SK-N-SH treated with all-trans-retinoic acid at 6 μM for 48 hours (cell line): ENCODE measurements around the gene SCLT1.

ENCODE experiments used
- ATAC-seq: fragments of 200-7000 bp; cut with Tn5 transposase; 3 replicates; pipeline ENCODE4 v1.9.1; 2020; ENCODE audit warnings: mild to moderate bottlenecking, moderate library complexity
- ARNTL ChIP-seq: fragments of 450-650 bp; formaldehyde crosslinking; IDR thresholded peaks from 2 replicates; pipeline ENCODE4 v1.5.0; 2020; ENCODE audit warnings: low read depth, mild to moderate bottlenecking, moderate library complexity, borderline replicate concordance
- BACH2 ChIP-seq: fragments of 250-450 bp; sonication (Bioruptor Pico); IDR thresholded peaks from 2 replicates; pipeline ENCODE4 v1.9.0; 2021; ENCODE audit warnings: mild to moderate bottlenecking, borderline replicate concordance
- CREB5 ChIP-seq: fragments of 250-450 bp; sonication (Bioruptor Pico); IDR thresholded peaks from 2 replicates; pipeline ENCODE4 v1.5.1; 2020; ENCODE audit warnings: low read depth, mild to moderate bottlenecking, moderate library complexity
- CSDC2 ChIP-seq: fragments of 250-450 bp; sonication (Bioruptor Pico); IDR thresholded peaks from 2 replicates; pipeline ENCODE4 v1.5.0; 2020; ENCODE audit warnings: mild to moderate bottlenecking, moderate library complexity
- ESRRG ChIP-seq: fragments of 250-450 bp; sonication (Bioruptor Pico); IDR thresholded peaks from 2 replicates; pipeline ENCODE4 v1.6.1; 2021; ENCODE audit warnings: mild to moderate bottlenecking
- GLIS3 ChIP-seq: fragments of 250-450 bp; sonication (Bioruptor Pico); IDR thresholded peaks from 2 replicates; pipeline ENCODE4 v1.5.0; 2020; ENCODE audit warnings: mild to moderate bottlenecking, moderate library complexity
- ISL1 ChIP-seq: fragments of 250-450 bp; sonication (Bioruptor Pico); IDR thresholded peaks from 2 replicates; pipeline ENCODE4 v2.1.2; 2022; ENCODE audit warnings: mild to moderate bottlenecking, moderate library complexity
- PPARA ChIP-seq: fragments of 250-450 bp; sonication (Bioruptor Pico); IDR thresholded peaks from 2 replicates; pipeline ENCODE4 v1.5.0; 2020; ENCODE audit warnings: mild to moderate bottlenecking, borderline replicate concordance
- SNAI2 ChIP-seq: fragments of 250-450 bp; sonication (Bioruptor Pico); IDR thresholded peaks from 2 replicates; pipeline ENCODE4 v1.5.0; 2020; ENCODE audit warnings: mild to moderate bottlenecking, moderate library complexity
- TCF4 ChIP-seq: fragments of 250-450 bp; sonication (Bioruptor Pico); IDR thresholded peaks from 2 replicates; pipeline ENCODE4 v1.8.0; 2021; ENCODE audit warnings: mild to moderate bottlenecking, moderate library complexity, borderline replicate concordance
- TOX ChIP-seq: fragments of 250-450 bp; sonication (Bioruptor Pico); IDR thresholded peaks from 2 replicates; pipeline ENCODE4 v1.8.0; 2021; ENCODE audit warnings: mild to moderate bottlenecking, moderate library complexity, borderline replicate concordance
- ZC3H10 ChIP-seq: fragments of 250-450 bp; sonication (Bioruptor Pico); IDR thresholded peaks from 2 replicates; pipeline ENCODE4 v1.5.1; 2021; ENCODE audit warnings: mild to moderate bottlenecking, moderate library complexity
- ZFP3 ChIP-seq: fragments of 250-450 bp; sonication (Bioruptor Pico); IDR thresholded peaks from 2 replicates; pipeline ENCODE4 v1.5.0; 2020; ENCODE audit warnings: mild to moderate bottlenecking, moderate library complexity
- ZNF8 ChIP-seq: fragments of 450-650 bp; formaldehyde crosslinking; IDR thresholded peaks from 2 replicates; pipeline ENCODE4 v1.5.0; 2020; ENCODE audit warnings: mild to moderate bottlenecking, moderate library complexity
- TF ChIP-seq, protein P1 (sequence below): fragments of 250-450 bp; sonication (Bioruptor Pico); IDR thresholded peaks from 2 replicates; pipeline ENCODE4 v1.8.0; 2021; ENCODE audit warnings: low read depth, mild to moderate bottlenecking, moderate library complexity, borderline replicate concordance
- TF ChIP-seq, protein P2 (sequence below): fragments of 250-450 bp; sonication (Bioruptor Pico); IDR thresholded peaks from 2 replicates; pipeline ENCODE4 v1.5.1; 2021; ENCODE audit warnings: mild to moderate bottlenecking, moderate library complexity

Gene SCLT1

GRCh38 chr4:129113434-129113833 lies 20.1 kb upstream of the SCLT1 start:
- TF ChIP-seq ARNTL (CRISPR knock-in tag) (no peak), BACH2 (no peak), GLIS3 (no peak), CREB5 (CRISPR knock-in tag) (no peak), TCF4 (no peak), ZNF8 (CRISPR knock-in tag) (no peak), SNAI2 (no peak)
- TF ChIP-seq, protein P1, sequence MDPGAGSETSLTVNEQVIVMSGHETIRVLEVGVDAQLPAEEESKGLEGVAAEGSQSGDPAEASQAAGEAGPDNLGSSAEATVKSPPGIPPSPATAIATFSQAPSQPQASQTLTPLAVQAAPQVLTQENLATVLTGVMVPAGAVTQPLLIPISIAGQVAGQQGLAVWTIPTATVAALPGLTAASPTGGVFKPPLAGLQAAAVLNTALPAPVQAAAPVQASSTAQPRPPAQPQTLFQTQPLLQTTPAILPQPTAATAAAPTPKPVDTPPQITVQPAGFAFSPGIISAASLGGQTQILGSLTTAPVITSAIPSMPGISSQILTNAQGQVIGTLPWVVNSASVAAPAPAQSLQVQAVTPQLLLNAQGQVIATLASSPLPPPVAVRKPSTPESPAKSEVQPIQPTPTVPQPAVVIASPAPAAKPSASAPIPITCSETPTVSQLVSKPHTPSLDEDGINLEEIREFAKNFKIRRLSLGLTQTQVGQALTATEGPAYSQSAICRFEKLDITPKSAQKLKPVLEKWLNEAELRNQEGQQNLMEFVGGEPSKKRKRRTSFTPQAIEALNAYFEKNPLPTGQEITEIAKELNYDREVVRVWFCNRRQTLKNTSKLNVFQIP (CRISPR knock-in tag) = no peak
- TF ChIP-seq, all 23 proteins: peak for 0
- no peak for ATAC-seq

- TF ChIP-seq ESRRG (CRISPR knock-in tag) = no peak
- TF ChIP-seq TOX = no peak
- TF ChIP-seq BACH2 = no peak
- no peak for TF ChIP-seq TCF4
- no peak for ATAC-seq
Measured at GRCh38 chr4:129111919-129112318, 18.6 kb upstream of the SCLT1 start.

DNA sequence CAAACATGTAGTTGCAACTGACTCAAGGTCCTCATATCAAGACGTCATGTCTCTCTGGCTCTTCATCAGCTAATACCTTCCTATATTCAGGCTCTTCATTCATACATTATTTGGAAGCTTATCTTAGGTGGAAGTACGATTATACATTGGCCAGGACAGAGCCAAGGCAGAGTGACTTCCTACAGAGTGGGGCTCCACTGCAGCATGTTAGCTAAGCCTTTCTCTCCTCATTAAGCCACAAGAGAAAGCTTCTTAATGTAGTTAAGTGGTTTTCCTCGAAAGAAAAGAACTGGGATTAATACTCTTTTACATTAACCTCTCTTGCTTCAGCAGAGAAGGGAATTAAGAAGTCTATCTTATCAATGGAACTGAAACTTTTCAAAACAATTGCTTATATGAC lies 17.6 kb upstream of the SCLT1 start:
- no peak for ATAC-seq
- TF ChIP-seq PPARA (CRISPR knock-in tag) (no peak), ZFP3 (CRISPR knock-in tag) (no peak), TCF4 (no peak), CREB5 (CRISPR knock-in tag) (no peak), GLIS3 (no peak), TOX (no peak), CSDC2 (no peak), SNAI2 (no peak), ZC3H10 (CRISPR knock-in tag) (no peak)

DNA sequence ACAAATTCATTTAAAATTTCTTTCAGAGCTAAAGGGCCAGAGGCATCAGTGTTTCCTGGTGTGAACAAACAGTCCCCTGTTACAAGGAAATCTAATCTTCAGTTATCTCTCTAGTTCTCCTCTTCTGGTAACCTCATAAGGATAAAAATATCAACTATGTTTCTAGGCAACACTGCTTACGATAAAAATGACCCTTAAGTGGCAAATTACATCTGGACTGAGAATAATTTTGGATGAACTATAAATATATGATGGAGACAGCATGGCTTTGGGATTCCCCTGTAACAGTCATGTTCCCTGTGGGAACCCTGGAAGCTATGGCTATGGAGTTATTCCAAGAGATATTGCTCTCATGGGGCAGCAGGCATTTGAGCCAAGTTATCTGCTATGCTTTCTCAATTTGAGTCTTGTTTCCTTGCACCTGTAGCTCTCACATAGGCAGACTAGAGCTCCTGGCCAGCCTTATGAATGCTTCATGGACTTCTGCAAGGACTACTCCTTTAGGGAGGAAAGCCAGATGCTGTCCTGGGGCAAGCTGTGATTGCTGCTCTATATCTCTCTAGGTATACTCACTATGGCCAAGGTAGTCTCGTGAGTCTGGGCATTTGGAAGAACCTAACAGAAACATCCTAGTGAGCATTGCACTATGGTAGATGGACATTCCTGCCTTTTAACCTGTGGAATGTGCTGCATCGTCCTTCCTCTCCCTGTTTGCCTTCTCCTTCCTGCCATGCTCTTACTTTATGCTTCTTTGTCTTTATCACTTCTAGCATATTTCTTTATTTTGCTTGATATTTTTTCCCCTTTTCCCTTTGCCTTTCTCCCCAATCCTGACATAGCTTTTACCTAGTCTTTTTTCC lies 16.9 kb upstream of the SCLT1 start:
- TF ChIP-seq CSDC2 = no peak
- TF ChIP-seq TCF4 = no peak
- TF ChIP-seq, protein P2, sequence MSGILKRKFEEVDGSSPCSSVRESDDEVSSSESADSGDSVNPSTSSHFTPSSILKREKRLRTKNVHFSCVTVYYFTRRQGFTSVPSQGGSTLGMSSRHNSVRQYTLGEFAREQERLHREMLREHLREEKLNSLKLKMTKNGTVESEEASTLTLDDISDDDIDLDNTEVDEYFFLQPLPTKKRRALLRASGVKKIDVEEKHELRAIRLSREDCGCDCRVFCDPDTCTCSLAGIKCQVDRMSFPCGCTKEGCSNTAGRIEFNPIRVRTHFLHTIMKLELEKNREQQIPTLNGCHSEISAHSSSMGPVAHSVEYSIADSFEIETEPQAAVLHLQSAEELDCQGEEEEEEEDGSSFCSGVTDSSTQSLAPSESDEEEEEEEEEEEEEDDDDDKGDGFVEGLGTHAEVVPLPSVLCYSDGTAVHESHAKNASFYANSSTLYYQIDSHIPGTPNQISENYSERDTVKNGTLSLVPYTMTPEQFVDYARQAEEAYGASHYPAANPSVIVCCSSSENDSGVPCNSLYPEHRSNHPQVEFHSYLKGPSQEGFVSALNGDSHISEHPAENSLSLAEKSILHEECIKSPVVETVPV (CRISPR knock-in tag) = no peak
- no peak for TF ChIP-seq ZC3H10 (CRISPR knock-in tag)
- no peak for ATAC-seq

GRCh38 chr4:129098531-129099001 lies 5.2 kb upstream of the SCLT1 start:
- no peak for ATAC-seq
- TF ChIP-seq BACH2 (no peak), ZNF8 (CRISPR knock-in tag) (no peak), ARNTL (CRISPR knock-in tag) (no peak), ISL1 (CRISPR knock-in tag) (no peak), ESRRG (CRISPR knock-in tag) (no peak), TOX (no peak), ZC3H10 (CRISPR knock-in tag) (no peak), ZFP3 (CRISPR knock-in tag) (no peak), CREB5 (CRISPR knock-in tag) (no peak), TCF4 (no peak)
